GM18951 (cell line): Measurements from ENCODE around the gene LRRC74A.
A peak's percentile ranks its signal among the peaks of the same experiment; 100 is the strongest.

ENCODE experiments used
- POLR2A ChIP-seq: IDR thresholded peaks from 4 replicates; pipeline ENCODE4 v1.6.1; 2011; ENCODE audit warnings: mild to moderate bottlenecking; ENCODE audit not compliant: insufficient read length, insufficient read depth; ENCODE audit errors: extremely low read depth
- in situ Hi-C: fragments of 300-500 bp; cut with MboI; formaldehyde crosslinking; loops from one replicate; pipeline ENCODE4 v1.12.0; 2022; ENCODE audit warnings: low sequenced_read_pairs, mixed read lengths, inconsistent platforms; ENCODE audit not compliant: unreplicated experiment

Gene LRRC74A

GRCh38 chr14:76812422-76813383 is 13.5 kb upstream of the LRRC74A start, which contains the start of gene ANGEL1:
Gene ANGEL1 (minus strand): TSS chr14:76812882. CDS start chr14:76812827, 55 bp downstream.
- in situ Hi-C loops, result no loop called here
- TF ChIP-seq POLR2A, result peak; percentile 89

- in situ Hi-C loops, result no loop called here
- no peak for TF ChIP-seq POLR2A
These were observed 11.2 kb upstream of the LRRC74A start for GRCh38 chr14:76814726-76815645.

- no peak for TF ChIP-seq POLR2A
- in situ Hi-C loops, result no loop called here
These were observed 5.5 kb upstream of the LRRC74A start for GRCh38 chr14:76820700-76821099.

- no peak for TF ChIP-seq POLR2A
- in situ Hi-C loops, result no loop called here
These were observed 1.6 kb downstream of the LRRC74A start for GRCh38 chr14:76827696-76828296.

GRCh38 chr14:76828339-76829012 is 2.3 kb downstream of the LRRC74A start:
- in situ Hi-C loops, result no loop called here

GRCh38 chr14:76829013-76829365 is 2.8 kb downstream of the LRRC74A start:
- no peak for TF ChIP-seq POLR2A
- in situ Hi-C loops, result no loop called here

More at GRCh38 chr14:76828339-76829012, 2.3 kb downstream of the LRRC74A start:
- TF ChIP-seq POLR2A, result no peak

GRCh38 chr14:76829650-76830421 is 3.6 kb downstream of the LRRC74A start:
- no peak for TF ChIP-seq POLR2A
- in situ Hi-C loops, result no loop called here

- in situ Hi-C loops, result no loop called here
- no peak for TF ChIP-seq POLR2A
These were observed 4.3 kb downstream of the LRRC74A start for GRCh38 chr14:76830556-76830955.

GRCh38 chr14:76832503-76832988 is 6.3 kb downstream of the LRRC74A start:
- in situ Hi-C loops, result no loop called here
- no peak for TF ChIP-seq POLR2A

- no peak for TF ChIP-seq POLR2A
- in situ Hi-C loops, result no loop called here
These were observed 6.8 kb downstream of the LRRC74A start for GRCh38 chr14:76833011-76833410.

- in situ Hi-C loops, result no loop called here
- TF ChIP-seq POLR2A, result no peak
These were observed 8.0 kb downstream of the LRRC74A start for GRCh38 chr14:76834241-76834661.
